ENCODE data around the gene DCAF4.
"Not testable (repeated sequence)": the region's sequence is repeated elsewhere in the genome, so short reads cannot be mapped to it uniquely, and the experiment has no call there.

Gene DCAF4

GRCh38 chr14:72975770-72976169, 49.5 kb downstream of the DCAF4 start:
- no peak for DNase-seq

GRCh38 chr14:72978856-72979255, 52.6 kb downstream of the DCAF4 start:
- DNase-seq, result no peak

GRCh38 chr14:72980863-72981262, 54.6 kb downstream of the DCAF4 start:
- no peak for DNase-seq

GRCh38 chr14:72982146-72982708, 56.0 kb downstream of the DCAF4 start:
- no peak for DNase-seq

- DNase-seq, result no peak
Measured at GRCh38 chr14:72986214-72986613, 60.0 kb downstream of the DCAF4 start.

GRCh38 chr14:72986857-72987256, 60.6 kb downstream of the DCAF4 start:
- DNase-seq, result no peak

GRCh38 chr14:72990171-72990570, 63.9 kb downstream of the DCAF4 start:
- DNase-seq, result no peak

- no peak for DNase-seq
Measured at GRCh38 chr14:72996916-72997315, 70.7 kb downstream of the DCAF4 start.

GRCh38 chr14:72998252-72998903, 72.1 kb downstream of the DCAF4 start:
- DNase-seq, result no peak

- no peak for DNase-seq
Measured at GRCh38 chr14:72999316-72999715, 73.1 kb downstream of the DCAF4 start.

- no peak for DNase-seq
Measured at GRCh38 chr14:73000073-73000472, 73.8 kb downstream of the DCAF4 start.

GRCh38 chr14:73003681-73004080, 77.4 kb downstream of the DCAF4 start:
- no peak for DNase-seq

GRCh38 chr14:73004641-73005040, 78.4 kb downstream of the DCAF4 start:
- DNase-seq, result not testable (repeated sequence)

- DNase-seq, result no peak
Measured at GRCh38 chr14:73007835-73008234, 81.6 kb downstream of the DCAF4 start.

GRCh38 chr14:73008501-73008900, 82.2 kb downstream of the DCAF4 start:
- no peak for DNase-seq
